ENCODE measurements around the gene DTYMK. TPM values are rescaled to one million over a fixed set of nuclear protein-coding genes. Genes with fewer than 3 reads are reported as not detected.

DTYMK gene
- total and polyA plus RNA-seq, 2 experiments from 2014 or later, result 27.9 to 78.7 TPM

- in situ Hi-C loops (cut with MboI), result no loop called here
- H3F3A ChIP-seq (ENCODE audit: insufficient read depth), result no peaks in the 10 kb centered on the region
- H3K27ac ChIP-seq, result no peak overlapping the region
- H3K36me3 ChIP-seq (ENCODE audit: low read depth), result peaks cover 12% of the 10 kb centered on the region
- H3K4me2 ChIP-seq (ENCODE audit: unreplicated experiment), result no peak overlapping the region
- no peak overlapping the region for H3K9ac ChIP-seq
- TF ChIP-seq EZH2phosphoT487 (IDR thresholded peaks at IDR 0.05; ENCODE audit: insufficient read depth, low read depth) (no peak), EZH2 (IDR thresholded peaks at IDR 0.05; ENCODE audit: insufficient read depth, poor library complexity, severe bottlenecking) (no peak)
- 91% methylated on average over 17 of the region's 17 CpGs for WGBS, 2 experiments (ENCODE audit: low coverage in 1 of 2, low lambda C conversion rate in 2 of 2, missing lambda C conversion rate in 2 of 2)
- H3K27me3 ChIP-seq (replicated peaks; ENCODE audit: insufficient read depth), result no peaks in the 10 kb centered on the region
- no peaks in the 10 kb centered on the region for H3K9me2 ChIP-seq (ENCODE audit: insufficient read depth)
- H3K79me2 ChIP-seq (ENCODE audit: insufficient read depth), result peaks cover 23% of the 10 kb centered on the region
- H3K9me3 ChIP-seq (ENCODE audit: low read depth), result no peaks in the 10 kb centered on the region
- no peaks in the 10 kb centered on the region for H4K20me1 ChIP-seq (ENCODE audit: insufficient read depth)
- H3K4me3 ChIP-seq, result no peak overlapping the region
- no peak overlapping the region for H2AFZ ChIP-seq
- no peak for DNase-seq
- H3K4me1 ChIP-seq (ENCODE audit: insufficient read depth), result no peaks in the 10 kb centered on the region
Observed at GRCh38 chr2:241655516-241656189, 31.0 kb downstream of the DTYMK start.

GRCh38 chr2:241654551-241654950 is 32.1 kb downstream of the DTYMK start:
- Histone ChIP-seq H2AFZ (no peak overlapping the region), H3K79me2 (ENCODE audit: insufficient read depth) (peaks cover 35% of the 10 kb centered on the region)

GRCh38 chr2:241653210-241653750 is 33.3 kb downstream of the DTYMK start:
- Histone ChIP-seq H3K27ac (no peak overlapping the region), H3K9ac (no peak overlapping the region), H3K79me2 (ENCODE audit: insufficient read depth) (peaks cover 47% of the 10 kb centered on the region), H3K4me2 (ENCODE audit: unreplicated experiment) (no peak overlapping the region), H3F3A (ENCODE audit: insufficient read depth) (no peaks in the 10 kb centered on the region), H4K20me1 (ENCODE audit: insufficient read depth) (no peaks in the 10 kb centered on the region), H3K36me3 (ENCODE audit: low read depth) (peaks cover 8% of the 10 kb centered on the region), H2AFZ (no peak overlapping the region), H3K9me2 (ENCODE audit: insufficient read depth) (no peaks in the 10 kb centered on the region), H3K4me3 (no peak overlapping the region), H3K9me3 (ENCODE audit: low read depth) (no peaks in the 10 kb centered on the region), H3K4me1 (ENCODE audit: insufficient read depth) (no peaks in the 10 kb centered on the region), H3K27me3 (replicated peaks; ENCODE audit: insufficient read depth) (no peaks in the 10 kb centered on the region)
- no peak for DNase-seq
- in situ Hi-C loops (cut with MboI), result no loop called here
- WGBS, 2 experiments (ENCODE audit: low coverage in 1 of 2, low lambda C conversion rate in 2 of 2, missing lambda C conversion rate in 2 of 2), result 94% methylated on average over 12 to 13 of the region's 13 CpGs
- TF ChIP-seq EZH2phosphoT487 (IDR thresholded peaks at IDR 0.05; ENCODE audit: insufficient read depth, low read depth) (no peak), EZH2 (IDR thresholded peaks at IDR 0.05; ENCODE audit: insufficient read depth, poor library complexity, severe bottlenecking) (no peak)

More at GRCh38 chr2:241654551-241654950, 32.1 kb downstream of the DTYMK start:
- TF ChIP-seq EZH2 (IDR thresholded peaks at IDR 0.05; ENCODE audit: insufficient read depth, poor library complexity, severe bottlenecking), result no peak
- TF ChIP-seq EZH2phosphoT487 (IDR thresholded peaks at IDR 0.05; ENCODE audit: insufficient read depth, low read depth), result no peak
- Histone ChIP-seq H3F3A (ENCODE audit: insufficient read depth) (no peaks in the 10 kb centered on the region), H3K4me2 (ENCODE audit: unreplicated experiment) (no peak overlapping the region), H3K9me2 (ENCODE audit: insufficient read depth) (no peaks in the 10 kb centered on the region), H3K27me3 (replicated peaks; ENCODE audit: insufficient read depth) (no peaks in the 10 kb centered on the region), H3K9me3 (ENCODE audit: low read depth) (no peaks in the 10 kb centered on the region), H3K4me1 (ENCODE audit: insufficient read depth) (no peaks in the 10 kb centered on the region), H4K20me1 (ENCODE audit: insufficient read depth) (no peaks in the 10 kb centered on the region), H3K27ac (no peak overlapping the region), H3K36me3 (ENCODE audit: low read depth) (peaks cover 9% of the 10 kb centered on the region), H3K4me3 (no peak overlapping the region), H3K9ac (no peak overlapping the region)
- in situ Hi-C loops (cut with MboI), result no loop called here
- 88 to 90% methylated on average over 9 to 12 of the region's 12 CpGs for WGBS, 2 experiments (ENCODE audit: low coverage in 1 of 2, low lambda C conversion rate in 2 of 2, missing lambda C conversion rate in 2 of 2)
- no peak for DNase-seq

- H4K20me1 ChIP-seq (ENCODE audit: insufficient read depth), result no peaks in the 10 kb centered on the region
Observed at GRCh38 chr2:241652722-241653121, 33.9 kb downstream of the DTYMK start.

More at GRCh38 chr2:241652722-241653121, 33.9 kb downstream of the DTYMK start:
- H3K9me2 ChIP-seq (ENCODE audit: insufficient read depth), result no peaks in the 10 kb centered on the region
- no peak overlapping the region for H3K9ac ChIP-seq
- TF ChIP-seq EZH2 (IDR thresholded peaks at IDR 0.05; ENCODE audit: insufficient read depth, poor library complexity, severe bottlenecking), result no peak
- no peak overlapping the region for H2AFZ ChIP-seq
- no peak overlapping the region for H3K4me3 ChIP-seq
- no peaks in the 10 kb centered on the region for H3K4me1 ChIP-seq (ENCODE audit: insufficient read depth)
- no peak overlapping the region for H3K27ac ChIP-seq
- no peaks in the 10 kb centered on the region for H3K27me3 ChIP-seq (replicated peaks; ENCODE audit: insufficient read depth)
- peaks cover 53% of the 10 kb centered on the region for H3K79me2 ChIP-seq (ENCODE audit: insufficient read depth)
- WGBS, 2 experiments (ENCODE audit: low coverage in 1 of 2, low lambda C conversion rate in 2 of 2, missing lambda C conversion rate in 2 of 2), result 91 to 95% methylated on average over 9 of the region's 9 CpGs
- DNase-seq, result no peak
- no peaks in the 10 kb centered on the region for H3F3A ChIP-seq (ENCODE audit: insufficient read depth)
- H3K36me3 ChIP-seq (ENCODE audit: low read depth), result peaks cover 8% of the 10 kb centered on the region
- H3K9me3 ChIP-seq (ENCODE audit: low read depth), result no peaks in the 10 kb centered on the region
- in situ Hi-C loops (cut with MboI), result no loop called here
- H3K4me2 ChIP-seq (ENCODE audit: unreplicated experiment), result no peak overlapping the region
